HG03521 (cell line): ENCODE data around the gene ABHD6.
"Not testable (repeated sequence)": the region's sequence is repeated elsewhere in the genome, so short reads cannot be mapped to it uniquely, and the experiment has no call there.

Source experiments
- ATAC-seq: cut with Tn5 transposase; IDR thresholded peaks from one replicate; pipeline ENCODE4 v1.9.1; 2021; ENCODE audit warnings: mild to moderate bottlenecking, moderate library complexity; ENCODE audit not compliant: unreplicated experiment

Gene ABHD6

GRCh38 chr3:58242340-58242739, 4.7 kb downstream of the ABHD6 start:
- no peak for ATAC-seq

GRCh38 chr3:58242860-58243259, 5.3 kb downstream of the ABHD6 start:
- ATAC-seq = not testable (repeated sequence)

GRCh38 chr3:58243976-58244585, 6.5 kb downstream of the ABHD6 start:
- ATAC-seq = no peak

- no peak for ATAC-seq
Observed at GRCh38 chr3:58246148-58247047, 8.8 kb downstream of the ABHD6 start.

GRCh38 chr3:58249358-58250092, 11.9 kb downstream of the ABHD6 start:
- ATAC-seq = no peak

- ATAC-seq = no peak
Observed at GRCh38 chr3:58250093-58250707, 12.6 kb downstream of the ABHD6 start.

- no peak for ATAC-seq
Observed at GRCh38 chr3:58251631-58252035, 14.0 kb downstream of the ABHD6 start.

GRCh38 chr3:58254144-58254543, 16.6 kb downstream of the ABHD6 start:
- ATAC-seq = no peak

- ATAC-seq = no peak
Observed at GRCh38 chr3:58256061-58256460, 18.5 kb downstream of the ABHD6 start.

GRCh38 chr3:58256511-58256910, 18.9 kb downstream of the ABHD6 start:
- no peak for ATAC-seq

GRCh38 chr3:58258392-58259055, 20.9 kb downstream of the ABHD6 start:
- ATAC-seq = no peak

GRCh38 chr3:58260261-58260731, 22.7 kb downstream of the ABHD6 start:
- ATAC-seq = no peak

- ATAC-seq = no peak
Observed at GRCh38 chr3:58260733-58261132, 23.1 kb downstream of the ABHD6 start.

GRCh38 chr3:58261954-58262666, 24.5 kb downstream of the ABHD6 start:
- ATAC-seq = no peak

- no peak for ATAC-seq
Observed at GRCh38 chr3:58266577-58266976, 29.0 kb downstream of the ABHD6 start.

GRCh38 chr3:58267543-58267942, 30.0 kb downstream of the ABHD6 start:
- ATAC-seq = not testable (repeated sequence)

GRCh38 chr3:58269356-58269755, 31.8 kb downstream of the ABHD6 start:
- ATAC-seq = no peak

- ATAC-seq = no peak
Observed at GRCh38 chr3:58270485-58270884, 32.9 kb downstream of the ABHD6 start.

GRCh38 chr3:58271901-58272501, 34.4 kb downstream of the ABHD6 start:
- ATAC-seq = no peak
